Pancreas (tissue), 10 donors: ENCODE measurements around the gene SELENOF. TPM values are rescaled to one million over a fixed set of nuclear protein-coding genes. Genes with fewer than 3 reads are reported as not detected.
"Not testable (repeated sequence)": the region's sequence is repeated elsewhere in the genome, so short reads cannot be mapped to it uniquely, and the experiment has no call there.

Source experiments
- ATAC-seq, 4 donors: fragments of 200-7000 bp; cut with Tn5 transposase; one replicate each; pipeline versions ENCODE4 v1.8.0 to v1.9.1; 2020; ENCODE audit warnings: mild to moderate bottlenecking in 4 of 4, moderate library complexity in 4 of 4
- DNase-seq, 6 donors: peaks; one replicate each; pipeline ENCODE4 v3.0.0-alpha.2; 2020
- FAIRE-seq: peaks from 2 replicates; lab custom pipeline; 2012; peaks lifted over from hg19 to GRCh38; lab: Jason Lieb, UNC
- H3K27ac ChIP-seq, 4 donors: fragments of 200-600 bp; sonication (generic); 1 replicate in 3 of 4; 2 replicates in 1 of 4; pipeline versions ENCODE4 v1.5.0 to v1.8.0; 2020
- H3K27me3 ChIP-seq, 4 donors: fragments of 200-600 bp; one replicate each; pipeline ENCODE4 v1.8.0; 2021
- H3K36me3 ChIP-seq, 3 donors: fragments of 200-600 bp; sonication (generic) in 1 of 3; one replicate each; pipeline versions ENCODE4 v1.5.0 to v1.8.0; 2020 to 2021
- H3K4me1 ChIP-seq, 3 donors: fragments of 200-600 bp; one replicate each; pipeline ENCODE4 v1.8.0; 2021
- H3K4me3 ChIP-seq, 4 donors: fragments of 200-600 bp; sonication (generic) in 2 of 4; one replicate each; pipeline versions ENCODE4 v1.5.0 to v1.8.0; 2020 to 2021
- H3K9me3 ChIP-seq, 4 donors: fragments of 200-600 bp; one replicate each; pipeline ENCODE4 v1.8.0; 2021
- WGBS, 2 donors: extraction: QIAGEN DNeasy Blood & Tissue Kit; methylation state at CpG; one replicate each; pipeline ENCODE4 v1.1.7; 2013; 5-methylcytosine and 5-hydroxymethylcytosine counted together
- intact Hi-C, 3 donors: fragments of 100-400 bp; cut with DNase I; formaldehyde crosslinking; loops; one replicate each; pipeline versions ENCODE4 v1.11.1 to v1.14.2; 2022
- polyA plus RNA-seq, 2 donors: library from polyadenylated mRNA; stranded (reverse); fragments of 200-250 nt; gene quantifications; one replicate each; pipeline ENCODE4 v1.2.3, GENCODE V29; 2013
- total RNA-seq, 6 donors: library from RNA; stranded (reverse); fragmentation: NEBNext Ultra II Directional in 4 of 6; extraction: Animal tissue kit (Norgen Biotek cat#: 25700) in 4 of 6; gene quantifications; one replicate each; pipeline versions ENCODE4 v1.2.1 to v1.2.4, GENCODE V29; 2021 to 2023
- TF ChIP-seq, protein P1 (sequence below), 4 donors: fragments of 200-600 bp; sonication (generic) in 3 of 4; IDR thresholded peaks; one replicate each; pipeline versions ENCODE4 v1.5.0 to v1.8.0; 2021; ENCODE audit warnings: antibody characterized with exemption in 4 of 4
- donor health status: healthy with polysubstance abuse.
- donor health status: DM: no; HTN: no; CAD: no; lungs with moderate emphysema.
- donor health status: DM: no; HTN: no; CAD: no.
- donor health status: control.
- donor health status: control.
- donor health status: Bipolar disorder and iron deficiency.
- donor health status: DM: yes; HTN: yes; CAD: no.
- donor health status: DM: no; HTN: no; CAD: no.
- donor health status: DM: no; HTN: no; CAD: no.
- donor health status: DM: yes; HTN: yes; CAD: no.

SELENOF gene
- total and polyA plus RNA-seq, 8 donors: 28.9 to 98.5 (median 80.1) TPM

GRCh38 chr1:86906419-86906818, 7.5 kb downstream of the SELENOF start:
- TF ChIP-seq, protein P1, sequence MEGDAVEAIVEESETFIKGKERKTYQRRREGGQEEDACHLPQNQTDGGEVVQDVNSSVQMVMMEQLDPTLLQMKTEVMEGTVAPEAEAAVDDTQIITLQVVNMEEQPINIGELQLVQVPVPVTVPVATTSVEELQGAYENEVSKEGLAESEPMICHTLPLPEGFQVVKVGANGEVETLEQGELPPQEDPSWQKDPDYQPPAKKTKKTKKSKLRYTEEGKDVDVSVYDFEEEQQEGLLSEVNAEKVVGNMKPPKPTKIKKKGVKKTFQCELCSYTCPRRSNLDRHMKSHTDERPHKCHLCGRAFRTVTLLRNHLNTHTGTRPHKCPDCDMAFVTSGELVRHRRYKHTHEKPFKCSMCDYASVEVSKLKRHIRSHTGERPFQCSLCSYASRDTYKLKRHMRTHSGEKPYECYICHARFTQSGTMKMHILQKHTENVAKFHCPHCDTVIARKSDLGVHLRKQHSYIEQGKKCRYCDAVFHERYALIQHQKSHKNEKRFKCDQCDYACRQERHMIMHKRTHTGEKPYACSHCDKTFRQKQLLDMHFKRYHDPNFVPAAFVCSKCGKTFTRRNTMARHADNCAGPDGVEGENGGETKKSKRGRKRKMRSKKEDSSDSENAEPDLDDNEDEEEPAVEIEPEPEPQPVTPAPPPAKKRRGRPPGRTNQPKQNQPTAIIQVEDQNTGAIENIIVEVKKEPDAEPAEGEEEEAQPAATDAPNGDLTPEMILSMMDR (IDR thresholded peaks at IDR 0.05): no peak

GRCh38 chr1:86905875-86906274, 8.1 kb downstream of the SELENOF start:
- ATAC-seq (no peak), DNase-seq (no peak), FAIRE-seq (no peak)
- Histone ChIP-seq H3K27me3 (no peaks in the 10 kb centered on the region), H3K36me3 (peaks cover 0 to 3% (median 0%) of the 10 kb centered on the region in 3 donors), H3K4me1 (peaks cover 0 to 15% (median 4%) of the 10 kb centered on the region in 3 donors), H3K4me3 (no peak overlapping the region), H3K27ac (no peak overlapping the region), H3K9me3 (no peaks in the 10 kb centered on the region)
- intact Hi-C loops: no loop called here
- WGBS, 2 donors: 26 to 55% methylated on average over 1 of the region's 1 CpG
- TF ChIP-seq, protein P1 (IDR thresholded peaks at IDR 0.05): no peak

More at GRCh38 chr1:86906419-86906818, 7.5 kb downstream of the SELENOF start:
- WGBS, 2 donors: 40% methylated on average over 2 of the region's 2 CpGs
- Histone ChIP-seq H3K4me1 (peaks cover 0 to 21% (median 4%) of the 10 kb centered on the region in 3 donors), H3K27ac (no peak overlapping the region), H3K27me3 (no peaks in the 10 kb centered on the region), H3K9me3 (no peaks in the 10 kb centered on the region), H3K36me3 (peaks cover 0 to 3% (median 0%) of the 10 kb centered on the region in 3 donors), H3K4me3 (no peak overlapping the region)
- ATAC-seq: no peak
- no peak for DNase-seq
- intact Hi-C loops: no loop called here
- no peak for FAIRE-seq

- 99% methylated on average over 29 of the region's 33 CpGs; no CpG with 5 or more reads in 1 of the 2 donors for WGBS, 2 donors
- DNase-seq, H3K27me3 ChIP-seq, H3K27ac ChIP-seq, FAIRE-seq, H3K36me3 ChIP-seq, intact Hi-C loops, H3K9me3 ChIP-seq, H3K4me1 ChIP-seq, ATAC-seq, H3K4me3 ChIP-seq: not testable (repeated sequence)
These were observed 14.5 kb downstream of the SELENOF start for GRCh38 chr1:86899401-86899800.

DNA sequence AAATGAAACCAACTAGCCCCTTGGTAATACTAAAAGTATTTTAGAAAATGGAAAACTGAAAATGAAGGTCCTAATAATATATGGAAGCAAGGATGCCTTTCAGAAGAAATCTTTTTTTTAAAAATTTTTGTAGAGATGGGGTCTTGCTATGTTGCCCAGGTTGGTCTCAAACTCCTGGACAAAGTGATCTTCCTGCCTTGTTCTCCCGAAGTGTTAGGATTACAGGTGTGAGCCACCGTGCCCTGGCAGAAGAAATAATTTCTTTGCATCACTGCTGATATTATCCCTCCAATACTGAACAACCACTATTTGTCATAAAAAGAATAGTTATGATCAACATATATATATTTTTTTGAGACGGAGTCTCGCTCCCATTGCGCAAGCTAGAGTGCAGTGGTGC, 25.6 kb downstream of the SELENOF start:
- H3K4me1 ChIP-seq: peaks cover 0 to 3% (median 0%) of the 10 kb centered on the region in 3 donors
- H3K27ac ChIP-seq: no peak overlapping the region
- no peak overlapping the region for H3K4me3 ChIP-seq
- ATAC-seq (no peak), DNase-seq (no peak), FAIRE-seq (no peak)
- H3K9me3 ChIP-seq: no peaks in the 10 kb centered on the region
- no peaks in the 10 kb centered on the region for H3K36me3 ChIP-seq
- intact Hi-C loops: no loop called here
- TF ChIP-seq, protein P1 (IDR thresholded peaks at IDR 0.05): no peak
- no peaks in the 10 kb centered on the region for H3K27me3 ChIP-seq
- 97 to 98% methylated on average over 5 of the region's 5 CpGs for WGBS, 2 donors

DNA sequence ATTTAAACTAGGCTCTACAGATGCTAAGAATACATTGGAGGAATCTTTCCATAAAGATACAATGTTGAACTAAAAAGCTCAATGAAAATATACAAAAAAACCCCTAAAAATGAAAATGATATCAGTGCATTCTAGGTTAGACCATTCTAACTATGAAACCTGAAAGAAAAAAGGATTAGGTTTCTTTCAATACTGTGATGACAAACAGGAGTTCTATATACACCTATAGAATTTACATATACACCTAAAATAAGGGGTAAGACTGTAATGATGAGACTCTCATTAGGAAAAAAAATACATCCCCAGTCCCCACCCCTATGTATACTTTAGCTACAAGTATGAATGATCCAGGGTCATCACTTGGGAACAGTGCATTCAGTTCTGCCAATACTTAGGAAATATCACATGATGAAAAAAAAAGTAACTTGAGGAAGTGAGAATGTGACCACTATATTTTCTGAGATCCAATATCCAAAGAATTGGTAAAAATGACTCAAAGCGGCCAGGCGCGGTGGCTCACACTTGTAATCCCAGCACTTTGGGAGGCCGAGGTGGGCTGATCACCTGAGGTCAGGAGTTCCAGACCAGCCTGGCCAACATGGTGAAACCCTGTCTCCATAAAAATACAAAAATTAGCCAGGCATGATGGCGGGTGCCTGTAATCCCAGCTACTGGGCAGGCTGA, 26.3 kb downstream of the SELENOF start:
- 97 to 99% methylated on average over 5 of the region's 5 CpGs for WGBS, 2 donors
- intact Hi-C loops: no loop called here
- TF ChIP-seq, protein P1 (IDR thresholded peaks at IDR 0.05): no peak
- ATAC-seq (no peak), DNase-seq (no peak), FAIRE-seq (peak; percentile 51)
- Histone ChIP-seq H3K4me1 (peaks cover 0 to 3% (median 0%) of the 10 kb centered on the region in 3 donors), H3K36me3 (no peaks in the 10 kb centered on the region), H3K4me3 (no peak overlapping the region), H3K27ac (no peak overlapping the region), H3K9me3 (no peaks in the 10 kb centered on the region), H3K27me3 (no peaks in the 10 kb centered on the region)
